H9 (cell line): ENCODE data around the gene VDAC1. TPM values are rescaled to one million over a fixed set of nuclear protein-coding genes. Genes with fewer than 3 reads are reported as not detected.

Experiments used
- DNase-seq: peaks from one replicate; pipeline ENCODE4 v3.0.0-alpha.2; 2017
- H2AFZ ChIP-seq: one replicate; pipeline ENCODE4 v1.6.1; 2013; ENCODE audit warnings: mild to moderate bottlenecking, low read length, control low read depth, moderate library complexity
- H2AK5ac ChIP-seq: 2 replicates; pipeline ENCODE4 v1.6.1; 2013; ENCODE audit warnings: low read length, control low read depth, mixed read lengths; ENCODE audit not compliant: insufficient read length
- H2BK120ac ChIP-seq: one replicate; pipeline ENCODE4 v1.6.1; 2013; ENCODE audit warnings: low read depth, mild to moderate bottlenecking, low read length, control low read depth, inconsistent platforms; ENCODE audit not compliant: poor library complexity, severe bottlenecking
- H2BK12ac ChIP-seq: 2 replicates; pipeline ENCODE4 v1.6.1; 2013; ENCODE audit warnings: low read length, control low read depth, mixed read lengths, low read depth; ENCODE audit not compliant: insufficient read length
- H2BK15ac ChIP-seq: 2 replicates; pipeline ENCODE4 v1.6.1; 2013; ENCODE audit warnings: low read depth, low read length, control low read depth
- H2BK20ac ChIP-seq: one replicate; pipeline ENCODE4 v1.6.1; 2013; ENCODE audit warnings: low read depth, mild to moderate bottlenecking, low read length, control low read depth, inconsistent platforms; ENCODE audit not compliant: poor library complexity, severe bottlenecking
- H2BK5ac ChIP-seq: 2 replicates; pipeline ENCODE4 v1.6.1; 2013; ENCODE audit warnings: low read length, control low read depth, mixed read lengths; ENCODE audit not compliant: insufficient read length
- H3K14ac ChIP-seq: 2 replicates; pipeline ENCODE4 v1.6.1; 2013; ENCODE audit warnings: low read length, control low read depth; ENCODE audit not compliant: insufficient read depth
- H3K18ac ChIP-seq: 2 replicates; pipeline ENCODE4 v1.6.1; 2013; ENCODE audit warnings: low read depth, mild to moderate bottlenecking, mixed read lengths, low read length, control low read depth; ENCODE audit not compliant: insufficient read length
- H3K23ac ChIP-seq: 2 replicates; pipeline ENCODE4 v1.6.1; 2013; ENCODE audit warnings: low read length, control low read depth, mixed read lengths, low read depth; ENCODE audit not compliant: insufficient read length
- H3K23me2 ChIP-seq: 2 replicates; pipeline ENCODE4 v1.6.1; 2013; ENCODE audit warnings: low read depth, mild to moderate bottlenecking, mixed read lengths, low read length, control low read depth; ENCODE audit not compliant: insufficient read length, poor library complexity, severe bottlenecking
- H3K27ac ChIP-seq: 2 replicates; pipeline ENCODE4 v1.5.1; 2013; ENCODE audit warnings: low read length, control low read depth, mixed read lengths, low read depth; ENCODE audit not compliant: insufficient read length
- H3K27me3 ChIP-seq: 2 replicates; pipeline ENCODE4 v1.6.1; 2013; ENCODE audit warnings: low read length, control low read depth, inconsistent platforms; ENCODE audit not compliant: insufficient read depth
- H3K4ac ChIP-seq: 2 replicates; pipeline ENCODE4 v1.6.1; 2013; ENCODE audit warnings: low read depth, mild to moderate bottlenecking, control low read depth, inconsistent platforms, low read length, moderate library complexity
- H3K4me1 ChIP-seq: 2 replicates; pipeline ENCODE4 v1.6.1; 2013; ENCODE audit warnings: low read length, control low read depth, inconsistent platforms; ENCODE audit not compliant: insufficient read depth
- H3K4me2 ChIP-seq: 2 replicates; pipeline ENCODE4 v1.6.1; 2013; ENCODE audit warnings: low read length, control low read depth, mixed read lengths; ENCODE audit not compliant: insufficient read length, insufficient read depth
- H3K56ac ChIP-seq: 2 replicates; pipeline ENCODE4 v1.6.1; 2013; ENCODE audit warnings: low read depth, mild to moderate bottlenecking, mixed read lengths, low read length, control low read depth; ENCODE audit not compliant: insufficient read length
- H3K79me1 ChIP-seq: 2 replicates; pipeline ENCODE4 v1.6.1; 2013; ENCODE audit warnings: low read depth, mild to moderate bottlenecking, moderate library complexity, low read length, control low read depth, inconsistent platforms; ENCODE audit not compliant: insufficient read depth, poor library complexity, severe bottlenecking
- H3K79me2 ChIP-seq: 2 replicates; pipeline ENCODE4 v1.6.1; 2013; ENCODE audit warnings: low read length, control low read depth, inconsistent platforms; ENCODE audit not compliant: insufficient read depth
- H3K9ac ChIP-seq: 2 replicates; pipeline ENCODE4 v1.6.1; 2013; ENCODE audit warnings: low read length, control low read depth, mixed read lengths; ENCODE audit not compliant: insufficient read length; ENCODE audit errors: extremely low read depth
- H3K9me3 ChIP-seq: one replicate; pipeline ENCODE4 v1.6.1; 2013; ENCODE audit warnings: low read depth, low read length, inconsistent platforms; ENCODE audit not compliant: control insufficient read depth
- H3T11ph ChIP-seq: one replicate; pipeline ENCODE4 v1.6.1; 2013; ENCODE audit warnings: mild to moderate bottlenecking, low read length, control low read depth, inconsistent platforms
- H4K20me1 ChIP-seq: one replicate; pipeline ENCODE4 v1.6.1; 2013; ENCODE audit not compliant: control insufficient read depth, insufficient read length, insufficient read depth
- H4K5ac ChIP-seq: 2 replicates; pipeline ENCODE4 v1.6.1; 2013; ENCODE audit warnings: low read depth, mild to moderate bottlenecking, mixed read lengths, low read length, control low read depth; ENCODE audit not compliant: insufficient read length
- H4K8ac ChIP-seq: replicated peaks from 2 replicates; pipeline ENCODE4 v1.6.1; 2013; ENCODE audit warnings: low read length, control low read depth, mixed read lengths, low read depth; ENCODE audit not compliant: insufficient read length
- H4K91ac ChIP-seq: 2 replicates; pipeline ENCODE4 v1.6.1; 2013; ENCODE audit warnings: low read depth, mild to moderate bottlenecking, moderate library complexity, mixed read lengths, low read length, control low read depth; ENCODE audit not compliant: insufficient read length
- H3K27ac Mint-ChIP-seq, 3 experiments: 2 replicates in 2 of 3; 3 replicates in 1 of 3; pipeline ENCODE4 v1.8.0; 2020 to 2021; ENCODE audit warnings: mixed read lengths in 3 of 3, mild to moderate bottlenecking in 1 of 3, moderate library complexity in 1 of 3
- H3K27me3 Mint-ChIP-seq: 2 replicates; pipeline ENCODE4 v1.8.0; 2021; ENCODE audit warnings: low read depth, mild to moderate bottlenecking, moderate library complexity, mixed read lengths
- H3K36me3 Mint-ChIP-seq, 3 experiments: 2 replicates in 2 of 3; 3 replicates in 1 of 3; pipeline ENCODE4 v1.8.0; 2020 to 2021; ENCODE audit warnings: low read depth in 3 of 3, mixed read lengths in 3 of 3; ENCODE audit not compliant: insufficient read depth in 1 of 3
- H3K4me1 Mint-ChIP-seq, 2 experiments: 2 replicates each; pipeline ENCODE4 v1.8.0; 2020; ENCODE audit warnings: mixed read lengths in 2 of 2
- H3K4me3 Mint-ChIP-seq, 2 experiments: 2 replicates in 1 of 2; 3 replicates in 1 of 2; pipeline ENCODE4 v1.8.0; 2020 to 2021; ENCODE audit warnings: mild to moderate bottlenecking in 2 of 2, mixed read lengths in 2 of 2, moderate library complexity in 1 of 2
- H3K9me3 Mint-ChIP-seq, 2 experiments: 2 replicates in 1 of 2; 3 replicates in 1 of 2; pipeline ENCODE4 v1.8.0; 2020; ENCODE audit warnings: mild to moderate bottlenecking in 2 of 2, mixed read lengths in 2 of 2, moderate library complexity in 1 of 2
- WGBS: extraction: QIAGEN DNeasy Blood & Tissue Kit; methylation state at CpG from one replicate; pipeline ENCODE4 v1.1.7; 2013; ENCODE audit warnings: missing lambda C conversion rate, low lambda C conversion rate, mixed read lengths; ENCODE audit not compliant: insufficient read length; ENCODE audit errors: extremely low coverage; 5-methylcytosine and 5-hydroxymethylcytosine counted together
- total RNA-seq: library from RNA; stranded (reverse); gene quantifications from 2 replicates; pipeline ENCODE4 v1.2.1, GENCODE V29; 2021
- TF ChIP-seq, protein P1 (sequence below): fragments of 200-600 bp; sonication (generic); conservative IDR thresholded peaks from 3 replicates; pipeline ENCODE4 v1.8.0; 2021; ENCODE audit warnings: antibody characterized with exemption, mild to moderate bottlenecking

The VDAC1 gene
- total RNA-seq, 1 experiment from 2014 or later, result 208 TPM

DNA sequence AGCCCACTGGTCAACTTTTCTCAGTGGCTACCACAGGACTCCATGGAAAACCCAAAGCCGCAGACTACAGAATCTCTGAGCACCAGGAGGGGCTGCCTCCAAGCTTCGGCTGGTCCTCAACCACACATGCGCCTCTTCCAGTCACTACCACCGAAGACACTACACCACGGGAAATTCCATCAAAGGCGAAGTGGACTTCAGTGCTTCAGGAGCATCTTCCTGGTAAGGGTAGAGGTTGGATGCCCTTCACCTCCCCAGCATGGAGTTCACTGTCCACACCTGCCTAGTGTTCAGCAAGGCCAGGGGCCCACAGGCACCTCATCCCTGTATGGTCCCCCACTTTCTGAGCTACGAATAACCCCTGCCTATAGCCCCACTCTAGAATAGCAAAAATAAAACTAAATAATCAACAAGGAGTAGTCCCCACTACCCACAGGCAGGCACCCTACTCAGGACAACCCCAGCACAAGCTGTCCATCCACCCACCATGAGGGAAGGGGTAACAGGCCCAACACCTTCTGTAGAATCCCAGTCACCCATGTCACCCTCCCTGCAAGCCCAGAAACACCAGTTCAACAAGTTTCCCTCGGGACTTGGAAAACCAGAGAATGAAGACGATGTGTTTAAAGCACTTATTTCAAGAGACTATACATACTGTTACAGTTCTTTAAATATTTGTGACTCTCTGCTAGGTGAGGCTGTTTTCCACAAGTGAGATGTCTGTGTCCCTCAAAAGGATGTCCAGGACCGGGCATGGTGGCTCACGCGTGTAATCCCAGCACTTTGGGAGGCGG, 2.6 kb downstream of the VDAC1 start:
- Mint-ChIP-seq H3K4me1 (peaks cover 43% of the 10 kb centered on the region in 2 experiments), H3K4me3 (peak overlapping the region; percentile 92 to 96), H3K27me3 (peaks cover 2% of the 10 kb centered on the region; the same call in 1 of the 2 replicates), H3K27ac (peak overlapping the region in 1 of 3 experiments; percentile 79; a peak in 2 of 7 replicates), H3K9me3 (peaks cover 0 to 2% of the 10 kb centered on the region in 2 experiments; a peak in 1 of 5 replicates), H3K36me3 (peaks cover 14 to 26% (median 17%) of the 10 kb centered on the region in 3 experiments; a peak in 6 of 7 replicates)
- H3K56ac ChIP-seq, result no peak overlapping the region
- no peak overlapping the region for H2BK12ac ChIP-seq
- no peaks in the 10 kb centered on the region for H4K20me1 ChIP-seq
- H3K18ac ChIP-seq, result no peak overlapping the region
- no peak overlapping the region for H4K5ac ChIP-seq
- no peaks in the 10 kb centered on the region; the same call in 1 of the 2 replicates for H3K4me1 ChIP-seq
- peak overlapping the region; percentile 68 for H3K4me2 ChIP-seq
- no peak overlapping the region for H2BK15ac ChIP-seq
- H3K14ac ChIP-seq, result no peak overlapping the region
- H3K4ac ChIP-seq, result no peak overlapping the region
- H3K79me1 ChIP-seq, result peaks cover 6% of the 10 kb centered on the region
- TF ChIP-seq, protein P1, sequence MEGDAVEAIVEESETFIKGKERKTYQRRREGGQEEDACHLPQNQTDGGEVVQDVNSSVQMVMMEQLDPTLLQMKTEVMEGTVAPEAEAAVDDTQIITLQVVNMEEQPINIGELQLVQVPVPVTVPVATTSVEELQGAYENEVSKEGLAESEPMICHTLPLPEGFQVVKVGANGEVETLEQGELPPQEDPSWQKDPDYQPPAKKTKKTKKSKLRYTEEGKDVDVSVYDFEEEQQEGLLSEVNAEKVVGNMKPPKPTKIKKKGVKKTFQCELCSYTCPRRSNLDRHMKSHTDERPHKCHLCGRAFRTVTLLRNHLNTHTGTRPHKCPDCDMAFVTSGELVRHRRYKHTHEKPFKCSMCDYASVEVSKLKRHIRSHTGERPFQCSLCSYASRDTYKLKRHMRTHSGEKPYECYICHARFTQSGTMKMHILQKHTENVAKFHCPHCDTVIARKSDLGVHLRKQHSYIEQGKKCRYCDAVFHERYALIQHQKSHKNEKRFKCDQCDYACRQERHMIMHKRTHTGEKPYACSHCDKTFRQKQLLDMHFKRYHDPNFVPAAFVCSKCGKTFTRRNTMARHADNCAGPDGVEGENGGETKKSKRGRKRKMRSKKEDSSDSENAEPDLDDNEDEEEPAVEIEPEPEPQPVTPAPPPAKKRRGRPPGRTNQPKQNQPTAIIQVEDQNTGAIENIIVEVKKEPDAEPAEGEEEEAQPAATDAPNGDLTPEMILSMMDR, result no peak
- no peak overlapping the region for H4K91ac ChIP-seq
- H3T11ph ChIP-seq, result no peak overlapping the region
- no peak overlapping the region for H2BK20ac ChIP-seq
- no peak overlapping the region for H4K8ac ChIP-seq
- H3K79me2 ChIP-seq, result peaks cover 55% of the 10 kb centered on the region
- no peaks in the 10 kb centered on the region for H3K27me3 ChIP-seq
- no peak overlapping the region for H3K23ac ChIP-seq
- DNase-seq, result no peak
- no CpG with 5 or more reads among the region's 13 CpGs for WGBS
- peaks cover 18% of the 10 kb centered on the region for H3K23me2 ChIP-seq
- H2AK5ac ChIP-seq, result no peak overlapping the region
- H3K9me3 ChIP-seq, result no peaks in the 10 kb centered on the region
- no peak overlapping the region for H3K9ac ChIP-seq
- H2AFZ ChIP-seq, result no peak overlapping the region
- H2BK5ac ChIP-seq, result no peak overlapping the region
- no peak overlapping the region for H2BK120ac ChIP-seq
- H3K27ac ChIP-seq, result no peak overlapping the region
